ENCODE measurements around the gene ME3.

Gene ME3

GRCh38 chr11:86672007-86672621 lies at the start of gene ME3:
TSS of gene ME3 (minus strand) at chr11:86672616.
- H3K27me3 Mint-ChIP-seq (ENCODE audit: low read depth): peaks cover 44% of the 10 kb centered on the region
- H3K9me3 Mint-ChIP-seq: no peaks in the 10 kb centered on the region
- H3K36me3 Mint-ChIP-seq (ENCODE audit: low read depth): peaks cover 2% of the 10 kb centered on the region
- peak within 1 kb of the TSS; percentile 72 for H3K4me3 Mint-ChIP-seq
- H3K27ac Mint-ChIP-seq: peak within 1 kb of the TSS; percentile 68
- peaks cover 9% of the 10 kb centered on the region for H3K4me1 Mint-ChIP-seq (ENCODE audit: low read depth)

GRCh38 chr11:86722006-86722405 lies 49.6 kb upstream of the ME3 start:
- peaks cover 21% of the 10 kb centered on the region for H3K9me3 Mint-ChIP-seq
- H3K4me3 Mint-ChIP-seq: no peak overlapping the region
- no peaks in the 10 kb centered on the region for H3K36me3 Mint-ChIP-seq (ENCODE audit: low read depth)
- peaks cover 4% of the 10 kb centered on the region for H3K4me1 Mint-ChIP-seq (ENCODE audit: low read depth)
- H3K27ac Mint-ChIP-seq: no peak overlapping the region
- peaks cover 23% of the 10 kb centered on the region for H3K27me3 Mint-ChIP-seq (ENCODE audit: low read depth)

GRCh38 chr11:86720546-86720945 lies 48.1 kb upstream of the ME3 start:
- Mint-ChIP-seq H3K4me1 (ENCODE audit: low read depth) (peaks cover 4% of the 10 kb centered on the region), H3K27ac (no peak overlapping the region), H3K36me3 (ENCODE audit: low read depth) (no peaks in the 10 kb centered on the region), H3K27me3 (ENCODE audit: low read depth) (peaks cover 23% of the 10 kb centered on the region), H3K9me3 (peaks cover 21% of the 10 kb centered on the region), H3K4me3 (no peak overlapping the region)

GRCh38 chr11:86719781-86720463 lies 47.5 kb upstream of the ME3 start:
- Mint-ChIP-seq H3K9me3 (peaks cover 21% of the 10 kb centered on the region), H3K4me3 (no peak overlapping the region), H3K4me1 (ENCODE audit: low read depth) (peaks cover 4% of the 10 kb centered on the region), H3K27me3 (ENCODE audit: low read depth) (peaks cover 23% of the 10 kb centered on the region), H3K36me3 (ENCODE audit: low read depth) (no peaks in the 10 kb centered on the region), H3K27ac (no peak overlapping the region)

DNA sequence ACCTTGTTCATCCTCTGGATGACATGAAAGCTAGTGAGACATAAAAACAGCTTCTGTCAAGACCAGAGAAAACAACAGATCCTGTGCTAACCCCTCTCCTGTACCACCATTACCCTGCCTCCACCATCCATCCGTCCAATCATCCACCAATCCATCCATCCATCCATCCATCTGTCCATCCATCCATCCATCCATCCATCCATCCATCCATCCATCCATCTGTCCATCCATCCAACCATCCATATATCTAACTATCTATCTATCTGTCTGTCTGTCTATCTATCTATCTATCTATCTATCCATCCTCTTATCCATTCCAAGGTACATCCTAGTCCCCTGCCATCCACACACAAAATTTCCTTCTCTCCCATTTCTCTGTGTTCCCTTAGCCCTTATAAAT lies 46.6 kb upstream of the ME3 start:
- peaks cover 4% of the 10 kb centered on the region for H3K4me1 Mint-ChIP-seq (ENCODE audit: low read depth)
- no peak overlapping the region for H3K4me3 Mint-ChIP-seq
- no peaks in the 10 kb centered on the region for H3K36me3 Mint-ChIP-seq (ENCODE audit: low read depth)
- H3K9me3 Mint-ChIP-seq: peaks cover 21% of the 10 kb centered on the region
- H3K27me3 Mint-ChIP-seq (ENCODE audit: low read depth): peaks cover 23% of the 10 kb centered on the region
- H3K27ac Mint-ChIP-seq: no peak overlapping the region

DNA sequence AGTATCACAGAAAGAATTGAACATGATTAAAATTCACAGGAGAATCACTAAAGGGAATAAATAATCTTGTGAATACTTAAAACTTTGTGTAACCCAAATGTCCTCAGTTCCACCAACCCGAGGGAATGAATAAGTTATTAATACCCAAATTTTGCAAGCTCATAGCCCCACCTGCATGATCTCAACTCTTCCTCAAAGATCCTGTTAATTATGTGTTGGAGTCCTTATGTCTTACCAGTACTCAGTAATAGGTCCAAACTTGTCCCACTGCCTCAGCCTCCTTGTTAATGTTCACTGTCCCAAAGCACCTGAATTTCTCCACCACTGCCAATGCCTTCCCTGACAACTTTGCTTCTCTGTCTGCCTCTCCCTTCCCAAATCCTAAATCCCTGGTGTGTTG lies 46.1 kb upstream of the ME3 start:
- no peak overlapping the region for H3K27ac Mint-ChIP-seq

GRCh38 chr11:86717817-86718501 lies 45.5 kb upstream of the ME3 start:
- H3K9me3 Mint-ChIP-seq: peaks cover 18% of the 10 kb centered on the region
- H3K4me3 Mint-ChIP-seq: no peak overlapping the region
- H3K4me1 Mint-ChIP-seq (ENCODE audit: low read depth): peaks cover 4% of the 10 kb centered on the region
- H3K27ac Mint-ChIP-seq: no peak overlapping the region
- H3K27me3 Mint-ChIP-seq (ENCODE audit: low read depth): peaks cover 22% of the 10 kb centered on the region
- H3K36me3 Mint-ChIP-seq (ENCODE audit: low read depth): no peaks in the 10 kb centered on the region

More for the DNA sequence above, 46.1 kb upstream of the ME3 start:
- no peak overlapping the region for H3K4me3 Mint-ChIP-seq
- H3K4me1 Mint-ChIP-seq (ENCODE audit: low read depth): peaks cover 4% of the 10 kb centered on the region
- no peaks in the 10 kb centered on the region for H3K36me3 Mint-ChIP-seq (ENCODE audit: low read depth)
- H3K9me3 Mint-ChIP-seq: peaks cover 21% of the 10 kb centered on the region
- H3K27me3 Mint-ChIP-seq (ENCODE audit: low read depth): peaks cover 23% of the 10 kb centered on the region

GRCh38 chr11:86715611-86716010 lies 43.2 kb upstream of the ME3 start:
- Mint-ChIP-seq H3K36me3 (ENCODE audit: low read depth) (no peaks in the 10 kb centered on the region), H3K4me1 (ENCODE audit: low read depth) (peaks cover under 1% of the 10 kb centered on the region), H3K27me3 (ENCODE audit: low read depth) (peaks cover 5% of the 10 kb centered on the region), H3K27ac (no peak overlapping the region), H3K9me3 (peaks cover 5% of the 10 kb centered on the region), H3K4me3 (no peak overlapping the region)

DNA sequence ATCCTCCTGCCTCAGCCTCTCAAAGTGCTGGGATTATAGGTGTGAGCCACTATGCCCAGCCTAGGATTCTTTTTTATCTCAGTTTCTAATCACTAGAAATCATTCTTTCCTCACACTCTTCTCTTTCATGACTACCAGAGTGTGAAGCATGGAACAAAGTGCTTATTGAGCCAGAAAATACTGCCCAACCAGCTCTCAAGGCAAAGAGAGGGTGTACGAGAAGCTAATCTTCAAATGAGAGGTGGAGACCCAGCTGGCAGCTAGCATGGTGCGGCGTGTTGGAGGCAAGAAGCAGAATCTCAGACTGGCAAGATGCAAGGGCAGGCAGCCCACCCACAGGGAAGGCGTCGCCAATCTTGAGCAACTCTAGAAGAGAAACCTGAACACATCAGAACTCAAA lies 41.1 kb upstream of the ME3 start:
- H3K4me3 Mint-ChIP-seq: no peak overlapping the region
- H3K4me1 Mint-ChIP-seq (ENCODE audit: low read depth): no peaks in the 10 kb centered on the region
- peaks cover 3% of the 10 kb centered on the region for H3K9me3 Mint-ChIP-seq
- H3K36me3 Mint-ChIP-seq (ENCODE audit: low read depth): no peaks in the 10 kb centered on the region
- H3K27ac Mint-ChIP-seq: no peak overlapping the region
- H3K27me3 Mint-ChIP-seq (ENCODE audit: low read depth): peaks cover 16% of the 10 kb centered on the region

DNA sequence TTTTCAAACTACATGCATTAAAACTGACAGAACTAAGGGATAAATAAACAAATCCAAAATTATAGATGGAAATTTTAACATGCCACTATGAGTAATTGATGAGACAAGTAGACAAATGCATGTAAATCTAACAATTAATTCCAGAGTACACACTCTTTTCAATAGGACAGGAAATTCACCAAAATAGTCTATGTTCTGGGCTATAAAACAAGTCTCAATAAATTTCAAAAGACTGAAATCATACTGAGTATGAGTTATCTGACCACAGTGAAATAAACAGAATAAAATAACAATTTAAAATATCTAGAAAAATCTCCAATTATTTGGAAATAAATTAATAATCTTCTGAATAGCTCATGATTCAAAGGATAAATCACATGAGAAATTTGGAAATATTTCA lies 38.5 kb upstream of the ME3 start:
- H3K27me3 Mint-ChIP-seq (ENCODE audit: low read depth): peaks cover 18% of the 10 kb centered on the region
- H3K27ac Mint-ChIP-seq: no peak overlapping the region
- H3K9me3 Mint-ChIP-seq: peaks cover 3% of the 10 kb centered on the region
- H3K36me3 Mint-ChIP-seq (ENCODE audit: low read depth): no peaks in the 10 kb centered on the region
- H3K4me1 Mint-ChIP-seq (ENCODE audit: low read depth): no peaks in the 10 kb centered on the region
- H3K4me3 Mint-ChIP-seq: no peak overlapping the region

GRCh38 chr11:86708669-86709068 lies 36.3 kb upstream of the ME3 start:
- H3K27ac Mint-ChIP-seq: no peak overlapping the region
- peaks cover 3% of the 10 kb centered on the region for H3K9me3 Mint-ChIP-seq
- peaks cover 24% of the 10 kb centered on the region for H3K27me3 Mint-ChIP-seq (ENCODE audit: low read depth)
- no peaks in the 10 kb centered on the region for H3K36me3 Mint-ChIP-seq (ENCODE audit: low read depth)
- H3K4me3 Mint-ChIP-seq: no peak overlapping the region
- H3K4me1 Mint-ChIP-seq (ENCODE audit: low read depth): no peaks in the 10 kb centered on the region

DNA sequence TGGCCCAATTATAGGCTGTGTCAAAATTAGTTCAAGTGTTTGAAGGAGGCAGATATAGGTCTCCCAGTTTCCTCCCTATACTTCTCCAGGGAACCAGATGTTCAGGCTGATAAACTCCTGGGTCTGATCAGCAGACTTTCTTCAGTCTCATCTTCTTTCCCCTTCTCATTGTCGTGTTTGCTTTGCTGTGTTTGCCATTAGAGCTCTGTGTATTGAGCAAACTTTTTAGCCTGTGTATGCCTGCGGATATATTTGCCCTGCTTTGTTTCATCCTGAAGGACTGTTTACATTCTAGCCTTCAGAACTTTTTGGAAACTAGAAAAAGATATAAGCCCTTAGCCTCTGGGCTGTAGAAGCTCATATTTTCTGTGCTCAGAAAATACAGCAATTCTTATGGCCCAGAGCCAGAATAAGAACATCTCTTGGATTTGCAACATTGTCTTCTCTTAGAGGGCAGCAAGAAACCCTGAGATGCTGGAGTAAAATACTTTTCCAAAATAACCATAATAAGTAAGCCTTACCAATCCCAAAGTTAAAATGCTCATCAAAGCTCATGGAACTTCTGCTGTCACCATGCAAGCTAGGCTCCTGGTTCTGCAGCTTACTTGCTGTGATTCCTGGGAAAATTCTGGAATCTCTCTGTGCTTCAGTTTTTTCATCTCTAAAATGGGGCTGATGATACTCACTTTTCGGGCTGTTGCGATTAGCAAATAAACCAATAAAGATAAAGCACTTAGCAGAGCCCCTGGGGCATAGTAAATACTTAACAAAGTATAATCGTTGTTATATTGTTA lies 34.1 kb upstream of the ME3 start:
- Mint-ChIP-seq H3K27ac (no peak overlapping the region), H3K27me3 (ENCODE audit: low read depth) (peaks cover 24% of the 10 kb centered on the region), H3K4me1 (ENCODE audit: low read depth) (no peaks in the 10 kb centered on the region), H3K9me3 (peaks cover 3% of the 10 kb centered on the region), H3K4me3 (no peak overlapping the region), H3K36me3 (ENCODE audit: low read depth) (no peaks in the 10 kb centered on the region)

- no peak overlapping the region for H3K27ac Mint-ChIP-seq
- no peaks in the 10 kb centered on the region for H3K4me1 Mint-ChIP-seq (ENCODE audit: low read depth)
- H3K27me3 Mint-ChIP-seq (ENCODE audit: low read depth): peaks cover 19% of the 10 kb centered on the region
- H3K9me3 Mint-ChIP-seq: no peaks in the 10 kb centered on the region
- H3K36me3 Mint-ChIP-seq (ENCODE audit: low read depth): no peaks in the 10 kb centered on the region
- no peak overlapping the region for H3K4me3 Mint-ChIP-seq
Measured at GRCh38 chr11:86704710-86705109, 32.3 kb upstream of the ME3 start.

GRCh38 chr11:86703987-86704386 lies 31.6 kb upstream of the ME3 start:
- Mint-ChIP-seq H3K4me1 (ENCODE audit: low read depth) (no peaks in the 10 kb centered on the region), H3K27ac (no peak overlapping the region), H3K9me3 (no peaks in the 10 kb centered on the region), H3K36me3 (ENCODE audit: low read depth) (no peaks in the 10 kb centered on the region), H3K27me3 (ENCODE audit: low read depth) (peaks cover 13% of the 10 kb centered on the region), H3K4me3 (no peak overlapping the region)

Data from T-helper 1 cell treated with Interleukin-12 subunit alpha and Interleukin-12 subunit beta and Interleukin-4 antibody, amounts not matched to agents 30 μg/mL and 1 μg/mL, for 36 hours (primary cell).